Right kidney (tissue), 1 donor: ENCODE data around the gene RAD51B.

Source experiments
- DNase-seq: peaks from one replicate; pipeline ENCODE4 v3.0.0-alpha.2; 2016

Gene RAD51B

GRCh38 chr14:68337279-68337678, 517.7 kb downstream of the RAD51B start:
- DNase-seq: no peak

- DNase-seq: no peak
These were observed 520.7 kb downstream of the RAD51B start for GRCh38 chr14:68340262-68340661.

- DNase-seq: no peak
These were observed 522.0 kb downstream of the RAD51B start for GRCh38 chr14:68341411-68342212.

DNA sequence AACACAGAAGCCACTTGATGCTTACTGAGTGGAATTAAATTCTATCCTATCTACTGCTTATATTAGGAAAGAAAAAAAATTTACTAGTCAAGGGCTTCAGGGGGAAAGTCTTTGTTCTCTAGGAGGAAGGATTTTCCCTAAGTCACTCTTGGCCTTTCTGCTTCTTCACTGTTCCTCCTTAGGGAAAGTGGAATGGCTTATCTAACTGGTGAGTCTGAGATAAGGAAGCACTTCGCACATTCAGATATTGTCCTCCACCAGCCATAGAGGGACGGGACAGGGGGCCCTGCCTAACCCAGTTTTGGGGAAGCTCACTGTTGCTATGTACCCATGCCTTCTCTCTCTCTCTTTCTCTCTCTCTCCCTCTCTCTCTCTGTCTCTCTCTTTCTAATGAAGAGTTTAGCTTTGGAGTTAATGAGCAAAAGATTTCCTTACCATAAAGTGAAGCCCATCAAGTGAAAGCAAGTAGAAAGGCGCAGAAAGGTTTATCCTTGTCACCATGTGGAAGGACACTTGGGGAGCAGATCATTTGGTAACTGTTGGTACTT, 522.7 kb downstream of the RAD51B start:
- no peak for DNase-seq

DNA sequence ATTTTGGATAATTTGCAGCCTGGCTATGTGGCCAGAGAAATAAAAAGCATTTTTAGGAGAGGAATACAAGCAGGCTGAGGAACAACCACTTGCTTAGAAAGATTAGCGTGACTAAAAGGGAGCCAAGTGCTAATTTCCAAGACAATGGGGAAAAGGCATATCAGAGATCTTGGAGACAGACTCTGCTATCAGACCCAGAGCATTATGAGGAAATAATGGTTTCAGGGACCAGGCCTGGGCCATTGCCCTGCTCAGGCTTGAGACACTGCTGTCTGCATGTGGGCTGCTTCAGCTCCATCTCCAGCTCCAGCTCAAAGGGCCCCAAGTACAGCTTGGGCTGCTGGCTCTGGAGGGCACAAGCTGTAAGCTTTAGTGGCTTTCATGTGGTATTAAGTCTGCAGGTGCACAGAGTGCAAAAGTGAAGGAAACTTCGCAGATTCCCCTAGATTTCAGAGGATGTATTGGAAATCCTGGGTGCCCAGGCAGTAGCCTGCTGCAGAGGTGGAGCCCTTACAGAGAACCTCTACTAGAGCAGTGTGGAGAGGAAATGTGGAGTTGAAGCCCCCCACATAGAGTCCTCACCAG, 524.0 kb downstream of the RAD51B start:
- DNase-seq: no peak

GRCh38 chr14:68345738-68346137, 526.2 kb downstream of the RAD51B start:
- no peak for DNase-seq

- DNase-seq: no peak
These were observed 527.2 kb downstream of the RAD51B start for GRCh38 chr14:68346556-68347343.

GRCh38 chr14:68349900-68350629, 530.5 kb downstream of the RAD51B start:
- DNase-seq: no peak

- no peak for DNase-seq
These were observed 535.8 kb downstream of the RAD51B start for GRCh38 chr14:68355415-68355814.

DNA sequence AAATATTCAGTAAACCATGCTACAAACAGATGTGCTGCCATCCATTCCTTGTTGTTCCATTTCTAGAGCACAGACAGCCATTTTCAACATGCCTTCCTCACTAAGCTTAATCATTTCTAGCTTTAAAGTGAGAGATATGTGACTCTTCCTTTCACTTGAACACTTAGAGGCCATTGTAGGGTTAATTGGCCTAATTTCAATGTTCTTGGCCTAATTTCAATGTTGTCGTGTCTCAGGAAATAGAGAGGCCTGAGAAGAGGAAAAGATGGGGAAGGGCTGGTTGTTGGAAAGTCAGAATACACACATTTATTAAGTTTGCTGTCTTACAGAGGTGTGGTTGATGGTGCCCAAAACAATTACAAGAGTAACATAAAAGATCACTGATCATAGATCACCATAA, 538.2 kb downstream of the RAD51B start:
- DNase-seq: no peak

DNA sequence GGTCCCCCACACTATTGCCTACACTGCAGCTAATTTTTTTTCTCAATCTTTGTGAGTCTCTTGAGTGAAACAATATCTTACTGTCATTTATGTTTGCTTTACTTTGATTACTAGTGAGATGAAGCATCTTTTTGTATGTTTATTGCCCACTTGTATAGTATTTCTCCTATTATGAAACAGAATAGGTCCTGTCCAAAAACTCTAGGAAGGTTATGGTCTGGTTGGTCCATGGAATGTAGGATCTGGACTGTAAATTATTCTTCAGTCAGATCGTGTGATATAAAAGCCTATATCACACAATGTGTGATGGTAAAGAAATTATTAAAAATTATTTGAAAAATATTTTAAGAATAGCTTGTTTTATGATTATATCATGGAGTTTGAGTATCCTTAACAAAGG, 538.9 kb downstream of the RAD51B start:
- DNase-seq: no peak

- peak; percentile 55 for DNase-seq
These were observed 539.6 kb downstream of the RAD51B start for GRCh38 chr14:68359022-68359836.

DNA sequence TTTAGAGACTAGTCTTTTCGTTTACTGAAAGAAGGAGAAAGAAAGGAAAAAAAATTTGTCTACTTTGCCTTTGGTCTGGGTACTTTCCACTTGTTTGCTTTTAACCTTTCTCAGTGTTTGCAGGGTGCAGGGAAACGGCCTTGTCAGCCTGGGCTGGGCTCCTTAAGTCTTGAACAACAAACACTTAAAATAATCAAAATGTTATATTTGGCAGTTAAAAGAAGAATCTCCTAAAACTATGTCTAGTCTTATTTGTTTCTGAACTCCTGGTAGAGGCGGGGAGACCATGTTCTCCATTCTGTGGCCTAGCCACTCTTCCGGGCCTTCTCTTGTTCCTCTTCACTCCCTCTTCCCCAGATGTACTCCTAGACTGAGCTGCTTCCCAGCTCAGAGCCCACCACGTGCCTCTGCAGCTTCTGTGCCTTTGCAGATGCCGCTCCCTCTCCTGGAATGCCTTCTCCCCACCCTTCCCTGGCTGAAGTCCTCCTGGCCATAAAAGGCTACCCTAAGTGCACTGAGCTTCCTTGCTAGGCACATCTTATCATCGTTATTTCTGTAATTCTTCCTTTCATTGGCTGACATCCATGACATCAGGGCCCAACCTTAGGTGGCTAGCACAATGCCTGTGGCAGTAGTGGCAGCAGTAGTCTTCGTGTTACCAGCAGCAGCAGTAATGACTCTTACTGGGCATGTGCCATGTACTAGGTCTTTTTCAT, 540.4 kb downstream of the RAD51B start:
- DNase-seq: no peak

- no peak for DNase-seq
These were observed 541.7 kb downstream of the RAD51B start for GRCh38 chr14:68361231-68361630.

DNA sequence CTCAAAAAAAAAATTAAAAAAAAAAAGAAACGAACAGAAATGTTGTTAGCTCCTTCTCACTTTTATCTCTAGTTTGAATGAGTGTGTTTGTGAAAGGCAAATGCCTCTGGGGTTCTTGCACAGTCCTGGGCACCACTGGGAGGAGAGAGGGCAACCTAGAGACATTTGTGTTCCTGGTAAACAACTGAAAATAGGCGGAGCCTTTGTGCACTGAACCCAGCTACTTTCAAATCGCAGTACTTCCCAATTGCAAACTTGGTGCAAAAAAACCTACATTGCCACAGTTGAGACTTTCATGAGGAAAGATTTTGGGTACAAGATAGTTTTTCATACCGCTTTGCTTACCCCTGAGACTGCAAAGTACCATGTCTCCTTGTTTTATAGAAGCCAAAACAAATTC, 543.3 kb downstream of the RAD51B start:
- DNase-seq: no peak

DNA sequence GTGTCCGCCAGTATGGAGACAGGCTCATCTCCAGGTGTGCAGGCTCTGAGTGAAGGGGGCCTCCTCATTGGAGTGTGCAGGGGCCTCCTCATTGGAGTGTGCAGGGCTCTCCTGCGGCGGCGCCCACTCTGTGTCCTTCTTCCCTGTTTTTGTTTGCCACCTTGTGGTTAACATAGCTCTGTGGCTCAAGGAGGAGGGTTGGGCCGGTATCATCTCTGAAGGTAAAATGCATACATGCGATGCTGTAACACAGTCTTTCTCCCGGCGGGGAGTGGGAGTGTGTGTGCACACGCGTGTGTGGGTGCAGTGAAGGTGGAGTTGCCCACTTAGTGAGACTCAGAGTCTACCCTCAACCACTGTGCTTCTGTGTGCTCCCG, 543.9 kb downstream of the RAD51B start:
- DNase-seq: no peak

GRCh38 chr14:68363843-68364767, 544.5 kb downstream of the RAD51B start:
- peak; percentile 80 for DNase-seq

GRCh38 chr14:68364792-68365192, 545.2 kb downstream of the RAD51B start:
- no peak for DNase-seq

- DNase-seq: no peak
These were observed 545.6 kb downstream of the RAD51B start for GRCh38 chr14:68365228-68365627.

DNA sequence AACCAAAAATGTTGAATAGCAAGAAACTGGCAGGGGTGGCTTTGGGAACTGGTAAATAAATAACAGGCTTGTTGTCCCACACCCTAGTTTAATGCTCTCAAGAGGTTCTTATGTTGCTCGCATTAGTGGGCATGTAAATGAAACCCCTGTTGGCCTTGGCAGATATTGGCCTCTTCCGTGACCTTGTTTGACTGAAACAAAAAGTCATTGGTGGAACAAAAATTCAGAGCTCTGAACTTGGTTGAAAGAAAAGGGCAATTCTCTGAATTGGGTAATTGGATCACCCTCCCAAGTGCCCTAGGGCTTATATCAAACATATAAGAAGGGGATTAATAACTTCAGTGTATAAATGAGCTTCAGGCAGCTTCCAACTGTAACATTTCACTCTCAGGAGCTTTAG, 547.1 kb downstream of the RAD51B start:
- no peak for DNase-seq
